KOPT-K1 (cell line): Measurements from ENCODE around the gene HNRNPM.

ENCODE experiments used
- H3K27ac ChIP-seq: fragments of 200-600 bp; sonication (generic); 2 replicates; pipeline ENCODE4 v1.5.1; 2016; ENCODE audit warnings: antibody characterized with exemption, mild to moderate bottlenecking, low read depth, low read length; ENCODE audit not compliant: poor library complexity, severe bottlenecking
- H3K36me3 ChIP-seq: fragments of 200-600 bp; sonication (generic); 2 replicates; pipeline ENCODE4 v1.5.1; 2017; ENCODE audit warnings: antibody characterized with exemption, mild to moderate bottlenecking, low read length, moderate library complexity; ENCODE audit not compliant: insufficient read depth
- H3K9me3 ChIP-seq: fragments of 200-600 bp; sonication (generic); 2 replicates; pipeline ENCODE4 v1.5.1; 2017; ENCODE audit warnings: antibody characterized with exemption, low read length, mild to moderate bottlenecking; ENCODE audit not compliant: insufficient read depth, poor library complexity, severe bottlenecking

The HNRNPM gene

GRCh38 chr19:8461376-8461775 lies 16.6 kb downstream of the HNRNPM start:
- no peak overlapping the region for H3K27ac ChIP-seq
- H3K9me3 ChIP-seq, result no peaks in the 10 kb centered on the region
- peaks cover 100% of the 10 kb centered on the region for H3K36me3 ChIP-seq

DNA sequence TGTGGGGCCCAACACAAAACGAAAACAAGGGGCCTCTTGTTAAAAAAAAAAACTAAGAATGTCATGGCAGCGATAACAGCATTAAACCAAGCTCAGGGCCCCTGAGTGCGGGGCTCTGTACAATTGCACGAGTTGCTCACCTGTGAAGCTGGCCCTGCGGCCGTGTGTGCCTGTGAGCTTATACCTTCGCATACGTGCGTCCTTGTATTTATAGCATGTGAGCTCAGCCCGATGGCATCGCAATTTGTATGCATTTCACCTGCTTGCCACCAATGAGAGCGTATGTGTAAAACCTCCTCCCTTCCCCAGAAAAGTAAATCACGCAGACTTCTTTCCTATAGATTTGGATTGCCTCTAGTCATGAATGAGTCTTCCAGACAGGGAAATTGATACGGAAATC lies 17.1 kb downstream of the HNRNPM start:
- Histone ChIP-seq H3K9me3 (no peaks in the 10 kb centered on the region), H3K27ac (no peak overlapping the region), H3K36me3 (peaks cover 100% of the 10 kb centered on the region)

DNA sequence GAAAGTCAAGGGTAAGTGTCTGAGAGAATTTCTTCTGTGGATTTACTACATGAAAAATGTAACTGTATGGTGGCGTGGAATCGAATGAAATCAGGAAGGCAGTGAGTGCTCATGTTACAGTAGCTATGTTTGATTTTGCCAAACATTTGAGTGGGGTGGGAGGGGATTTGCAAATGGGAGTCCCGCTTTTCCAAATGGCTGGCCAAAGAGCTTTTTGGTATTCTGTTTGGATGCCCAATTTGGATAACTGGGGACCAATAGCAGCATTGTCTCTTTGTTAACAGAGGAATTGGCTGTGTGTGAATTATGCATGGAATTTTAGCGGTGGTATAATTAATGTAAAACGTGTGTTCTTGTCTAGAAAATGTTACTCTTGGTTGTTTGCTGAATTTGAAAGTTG lies 17.8 kb downstream of the HNRNPM start:
- H3K27ac ChIP-seq, result no peak overlapping the region
- peaks cover 100% of the 10 kb centered on the region for H3K36me3 ChIP-seq
- H3K9me3 ChIP-seq, result no peaks in the 10 kb centered on the region

DNA sequence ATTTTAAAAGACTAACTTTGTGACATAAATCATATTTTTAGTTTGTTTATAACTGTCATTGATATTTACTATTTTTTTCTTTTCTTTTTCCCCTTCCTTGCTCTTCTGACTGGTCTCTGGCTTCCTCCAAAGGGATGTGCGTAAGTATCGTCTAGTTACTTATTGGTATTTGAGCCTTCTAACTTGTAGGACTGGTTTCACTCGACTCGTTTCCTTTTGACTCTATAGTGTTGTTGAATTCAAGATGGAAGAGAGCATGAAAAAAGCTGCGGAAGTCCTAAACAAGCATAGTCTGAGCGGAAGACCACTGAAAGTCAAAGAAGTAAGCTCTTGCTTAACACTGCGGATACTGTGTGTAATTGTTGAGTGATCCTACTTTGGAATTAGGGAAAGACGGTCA lies 18.6 kb downstream of the HNRNPM start:
- Histone ChIP-seq H3K27ac (no peak overlapping the region), H3K9me3 (no peaks in the 10 kb centered on the region), H3K36me3 (peaks cover 100% of the 10 kb centered on the region)

DNA sequence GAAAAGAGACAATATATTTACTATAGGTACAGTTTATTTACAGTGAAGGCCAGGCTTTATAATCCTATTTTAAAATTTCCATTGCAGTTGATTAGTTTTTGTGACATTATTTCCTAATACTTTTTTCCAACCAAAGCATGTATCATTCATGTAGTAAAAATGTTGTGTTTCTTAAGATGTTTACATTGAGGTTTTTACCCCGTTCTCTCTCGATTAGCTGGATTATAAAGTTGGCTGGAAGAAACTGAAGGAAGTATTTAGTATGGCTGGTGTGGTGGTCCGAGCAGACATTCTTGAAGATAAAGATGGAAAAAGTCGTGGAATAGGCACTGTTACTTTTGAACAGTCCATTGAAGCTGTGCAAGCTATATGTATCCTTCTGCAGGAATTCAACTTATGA lies 21.2 kb downstream of the HNRNPM start:
- Histone ChIP-seq H3K9me3 (no peaks in the 10 kb centered on the region), H3K36me3 (peaks cover 100% of the 10 kb centered on the region), H3K27ac (no peak overlapping the region)

- H3K27ac ChIP-seq, result no peak overlapping the region
- H3K9me3 ChIP-seq, result no peaks in the 10 kb centered on the region
- peaks cover 100% of the 10 kb centered on the region for H3K36me3 ChIP-seq
Observed at GRCh38 chr19:8468124-8468523, 23.3 kb downstream of the HNRNPM start.

- Histone ChIP-seq H3K36me3 (peaks cover 100% of the 10 kb centered on the region), H3K27ac (no peak overlapping the region), H3K9me3 (no peaks in the 10 kb centered on the region)
Observed at GRCh38 chr19:8468761-8469373, 24.1 kb downstream of the HNRNPM start.

DNA sequence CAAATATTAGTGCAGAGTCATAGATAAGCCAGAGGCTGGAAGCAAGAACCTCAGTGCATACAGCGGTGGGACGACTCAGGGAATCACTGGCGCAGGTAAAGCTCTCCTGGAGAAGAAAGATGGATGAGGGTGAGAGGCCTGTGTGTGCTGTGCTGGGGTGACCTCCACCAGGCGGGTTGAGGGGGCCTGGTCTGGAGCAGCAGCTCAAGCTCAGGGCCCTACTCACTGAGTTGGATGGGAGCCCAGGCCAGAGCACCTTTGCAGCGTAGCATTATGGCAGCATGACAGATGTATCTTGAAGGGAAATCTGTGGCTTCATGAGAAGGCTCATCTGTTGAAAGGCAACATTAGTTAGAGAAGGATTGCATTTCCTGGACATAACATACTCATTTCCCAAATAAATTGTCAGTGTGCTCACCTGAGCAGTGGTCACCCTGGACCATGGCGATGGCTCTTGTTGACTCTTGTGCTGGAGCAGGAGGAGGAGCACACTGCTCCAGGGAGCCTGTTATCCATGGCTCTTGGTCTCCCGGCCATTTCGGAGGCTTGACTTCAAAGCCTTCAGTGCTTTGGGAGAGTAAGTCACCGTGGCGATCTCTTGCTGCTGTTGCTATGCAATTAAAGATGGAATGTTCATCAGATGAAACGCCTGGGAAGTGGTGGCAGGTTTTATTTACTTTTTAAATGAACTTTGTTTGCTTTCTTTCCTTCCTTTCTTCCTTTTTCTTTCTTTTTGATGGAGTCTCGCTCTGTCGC lies 25.0 kb downstream of the HNRNPM start:
- Histone ChIP-seq H3K36me3 (peaks cover 100% of the 10 kb centered on the region), H3K27ac (no peak overlapping the region), H3K9me3 (no peaks in the 10 kb centered on the region)

DNA sequence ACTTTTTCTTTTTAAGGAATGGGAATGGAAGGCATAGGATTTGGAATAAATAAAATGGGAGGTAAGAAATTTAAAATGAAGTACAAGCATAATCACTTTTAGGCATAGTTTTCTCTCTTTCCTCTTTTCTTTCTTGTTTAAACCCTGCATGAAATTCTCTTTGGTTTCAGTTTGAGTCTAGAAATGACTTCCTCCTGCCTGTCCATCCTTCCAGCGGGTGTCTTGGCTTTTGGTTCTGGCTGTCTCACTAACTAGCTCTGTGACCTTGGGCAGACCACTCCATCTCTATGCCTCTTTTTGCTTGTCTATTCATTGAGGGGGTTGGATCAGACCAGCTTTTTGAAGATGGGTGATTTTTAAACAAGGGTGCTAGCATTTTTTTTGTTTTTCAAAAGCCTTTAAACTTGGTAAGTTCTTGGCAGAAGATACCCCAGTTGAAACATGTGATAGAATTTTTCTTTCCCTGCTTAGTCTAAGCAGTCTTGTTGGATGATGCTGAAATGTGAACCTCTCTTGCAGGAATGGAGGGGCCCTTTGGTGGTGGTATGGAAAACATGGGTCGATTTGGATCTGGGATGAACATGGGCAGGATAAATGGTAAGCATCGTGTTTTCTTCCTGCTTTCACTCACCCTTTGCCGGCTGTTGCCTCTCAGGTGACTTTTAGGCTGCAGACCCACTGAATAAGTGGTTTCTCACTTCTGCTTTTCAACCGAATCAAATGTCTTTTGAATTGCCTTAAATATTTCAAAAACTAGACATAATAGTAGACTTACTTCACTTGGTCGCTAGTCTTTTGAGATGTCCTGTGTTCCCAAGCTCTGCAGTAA lies 29.1 kb downstream of the HNRNPM start:
- Histone ChIP-seq H3K36me3 (peaks cover 100% of the 10 kb centered on the region), H3K27ac (no peak overlapping the region), H3K9me3 (no peaks in the 10 kb centered on the region)

DNA sequence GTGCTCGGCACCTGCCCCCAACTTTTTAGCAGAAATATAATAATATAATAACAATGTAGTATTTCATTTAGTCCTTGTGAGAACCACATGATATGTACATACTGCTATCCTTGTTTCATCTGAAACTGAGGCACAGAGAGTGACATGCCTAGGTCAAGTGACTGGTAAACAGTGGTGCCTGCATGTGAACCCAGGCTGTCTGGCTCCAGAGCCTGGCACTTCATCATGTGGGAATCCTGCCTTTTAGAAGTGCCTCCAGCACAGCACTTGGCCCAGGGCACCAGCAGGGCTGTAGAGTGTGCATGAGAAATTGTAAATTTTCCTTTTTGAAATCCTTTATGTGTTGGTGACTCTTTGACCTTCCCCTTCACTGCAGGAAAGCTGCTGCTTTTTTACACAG lies 30.2 kb downstream of the HNRNPM start:
- H3K36me3 ChIP-seq, result peaks cover 99% of the 10 kb centered on the region

GRCh38 chr19:8476524-8476923 lies 31.7 kb downstream of the HNRNPM start:
- Histone ChIP-seq H3K27ac (no peak overlapping the region), H3K36me3 (peaks cover 99% of the 10 kb centered on the region), H3K9me3 (no peaks in the 10 kb centered on the region)

More for the DNA sequence above, 30.2 kb downstream of the HNRNPM start:
- H3K9me3 ChIP-seq, result no peaks in the 10 kb centered on the region
- H3K27ac ChIP-seq, result no peak overlapping the region

GRCh38 chr19:8477889-8478288 lies 33.1 kb downstream of the HNRNPM start:
- no peaks in the 10 kb centered on the region for H3K9me3 ChIP-seq
- H3K36me3 ChIP-seq, result peaks cover 99% of the 10 kb centered on the region
- no peak overlapping the region for H3K27ac ChIP-seq

- H3K36me3 ChIP-seq, result peaks cover 99% of the 10 kb centered on the region
- H3K27ac ChIP-seq, result no peak overlapping the region
- H3K9me3 ChIP-seq, result no peaks in the 10 kb centered on the region
Observed at GRCh38 chr19:8478598-8478997, 33.8 kb downstream of the HNRNPM start.

DNA sequence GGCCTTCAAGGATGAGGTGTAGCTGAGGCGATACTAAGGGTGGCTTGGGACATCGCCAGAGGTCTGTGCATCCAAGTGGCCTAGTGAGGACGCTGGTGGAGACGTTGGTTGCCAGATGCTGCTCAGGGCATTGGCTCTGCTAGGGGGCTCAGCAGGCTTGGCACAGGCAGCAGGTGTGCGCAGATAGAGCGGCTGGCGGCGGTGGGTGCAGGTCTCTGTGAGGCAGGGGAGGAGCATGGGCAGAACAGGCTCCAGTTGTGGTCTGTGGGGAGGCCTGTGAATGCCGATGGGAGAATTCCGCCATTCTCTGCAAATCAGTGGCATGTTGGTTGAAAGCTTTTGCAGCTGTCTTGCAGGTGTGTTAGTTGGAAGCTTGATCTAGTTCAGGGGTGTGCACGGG lies 36.4 kb downstream of the HNRNPM start:
- peaks cover 99% of the 10 kb centered on the region for H3K36me3 ChIP-seq

GRCh38 chr19:8481616-8482015 lies 36.8 kb downstream of the HNRNPM start:
- H3K36me3 ChIP-seq, result peaks cover 99% of the 10 kb centered on the region
- H3K27ac ChIP-seq, result no peak overlapping the region
- H3K9me3 ChIP-seq, result no peaks in the 10 kb centered on the region

More for the DNA sequence above, 36.4 kb downstream of the HNRNPM start:
- no peaks in the 10 kb centered on the region for H3K9me3 ChIP-seq
- H3K27ac ChIP-seq, result peak overlapping the region; percentile 47
